Activated naive CD4-positive, alpha-beta T cell treated with anti-CD3 and anti-CD28 coated beads, Interleukin-2, amount 50 U/mL, for 72 hours (primary cell): ENCODE measurements around the gene ARFGAP2. TPM values are rescaled to one million over a fixed set of nuclear protein-coding genes. Genes with fewer than 3 reads are reported as not detected.
"Not testable (repeated sequence)": the region's sequence is repeated elsewhere in the genome, so short reads cannot be mapped to it uniquely, and the experiment has no call there.

Source experiments
- ATAC-seq, 2 donors: fragments of 150-1000 bp; cut with Tn5 transposase; 2 replicates each; pipeline ENCODE4 v1.10.0; 2021; ENCODE audit warnings: mild to moderate bottlenecking in 2 of 2, moderate library complexity in 2 of 2
- DNase-seq, 2 donors: peaks; one replicate each; pipeline ENCODE4 v3.0.0; 2021 to 2022; ENCODE audit warnings: low spot score in 2 of 2
- H3K27ac Mint-ChIP-seq, 2 donors: one replicate each; pipeline ENCODE4 v1.8.0; 2022; ENCODE audit warnings: mild to moderate bottlenecking in 2 of 2, mixed read lengths in 2 of 2
- H3K36me3 Mint-ChIP-seq, 2 donors: one replicate each; pipeline ENCODE4 v1.8.0; 2022; ENCODE audit warnings: mixed read lengths in 2 of 2
- H3K9me3 Mint-ChIP-seq, 2 donors: one replicate each; pipeline ENCODE4 v1.8.0; 2022; ENCODE audit warnings: mixed read lengths in 2 of 2
- total RNA-seq, 2 donors: library from RNA; stranded (reverse); gene quantifications; one replicate each; pipeline ENCODE4 v1.2.3, GENCODE V29; 2022

Gene ARFGAP2
- total RNA-seq, 2 donors from 2014 or later, result 84.8 to 125 TPM

- Mint-ChIP-seq H3K36me3 (no peaks in the 10 kb centered on the region), H3K27ac (no peak overlapping the region), H3K9me3 (no peaks in the 10 kb centered on the region)
- no peak for ATAC-seq
- DNase-seq, result no peak
Observed at GRCh38 chr11:47144541-47144940, 32.1 kb downstream of the ARFGAP2 start.

DNA sequence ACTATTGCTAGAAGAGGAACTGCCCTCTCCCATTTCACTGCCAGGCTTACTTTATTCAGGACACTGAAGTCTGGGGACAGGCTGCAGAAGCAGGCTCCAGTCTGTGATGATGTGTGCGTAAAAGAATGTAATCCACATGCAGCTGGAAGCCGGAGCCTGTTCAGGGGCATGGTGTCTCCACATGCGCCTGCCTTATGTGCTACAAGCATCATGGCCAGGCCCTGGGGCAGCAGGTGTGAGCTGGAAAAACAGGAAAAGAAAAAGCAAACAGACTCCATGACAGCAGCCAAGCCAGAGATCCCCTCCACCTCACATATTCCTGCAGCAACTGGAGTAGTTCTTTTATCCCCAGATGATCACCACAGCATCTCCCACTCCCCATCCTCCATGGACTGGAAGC lies 33.4 kb downstream of the ARFGAP2 start:
- ATAC-seq, result no peak
- no peaks in the 10 kb centered on the region for H3K9me3 Mint-ChIP-seq
- no peak overlapping the region for H3K27ac Mint-ChIP-seq
- DNase-seq, result no peak
- H3K36me3 Mint-ChIP-seq, result no peaks in the 10 kb centered on the region

DNA sequence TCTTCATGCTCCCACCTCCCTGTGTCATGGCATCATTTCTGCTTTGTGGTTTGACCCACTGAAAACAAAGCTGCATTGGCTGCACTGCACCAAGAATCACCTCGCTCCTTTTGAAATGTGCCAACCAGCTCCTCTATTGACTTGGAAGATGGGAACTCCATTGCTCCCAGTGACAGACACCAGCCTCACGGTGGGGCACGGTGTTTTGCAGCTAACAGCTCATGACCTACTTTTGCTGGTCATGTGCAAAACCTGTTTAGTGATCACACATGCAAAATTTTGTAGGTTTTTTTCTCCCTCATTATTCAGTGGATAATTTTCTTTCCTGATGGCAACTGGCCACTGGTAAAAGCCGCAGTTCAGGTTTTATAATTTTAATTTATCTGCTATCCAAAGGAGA lies 36.8 kb downstream of the ARFGAP2 start:
- no peaks in the 10 kb centered on the region for H3K36me3 Mint-ChIP-seq
- ATAC-seq, result no peak

GRCh38 chr11:47137476-47137875 lies 39.2 kb downstream of the ARFGAP2 start:
- Mint-ChIP-seq H3K9me3 (no peaks in the 10 kb centered on the region), H3K27ac (no peak overlapping the region), H3K36me3 (no peaks in the 10 kb centered on the region)
- DNase-seq (no peak), ATAC-seq (no peak)

More for the DNA sequence above, 36.8 kb downstream of the ARFGAP2 start:
- no peak overlapping the region for H3K27ac Mint-ChIP-seq
- H3K9me3 Mint-ChIP-seq, result no peaks in the 10 kb centered on the region
- no peak for DNase-seq

DNA sequence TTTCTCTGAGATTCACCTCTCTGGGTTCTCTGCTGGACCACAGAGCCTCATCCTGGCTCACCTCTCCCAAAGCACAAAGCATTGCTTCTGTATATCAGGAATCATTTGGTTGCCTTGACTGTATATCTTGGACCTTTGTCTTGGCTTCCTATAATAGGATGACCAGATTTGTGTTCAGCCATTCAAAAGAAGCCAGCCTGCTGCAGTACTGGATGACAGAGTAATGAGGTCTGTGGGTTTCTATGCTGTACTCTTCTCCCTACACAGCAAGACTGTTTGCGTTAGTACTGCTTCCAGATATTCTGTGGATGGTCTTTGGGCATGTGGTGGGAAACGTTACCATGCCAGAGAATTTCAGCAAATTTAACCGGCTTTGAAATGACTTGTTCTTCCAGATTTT lies 39.8 kb downstream of the ARFGAP2 start:
- Mint-ChIP-seq H3K27ac (no peak overlapping the region), H3K9me3 (no peaks in the 10 kb centered on the region), H3K36me3 (no peaks in the 10 kb centered on the region)
- DNase-seq, result no peak
- no peak for ATAC-seq

GRCh38 chr11:47136327-47136726 lies 40.4 kb downstream of the ARFGAP2 start:
- ATAC-seq (no peak), DNase-seq (no peak)
- no peaks in the 10 kb centered on the region for H3K36me3 Mint-ChIP-seq
- H3K27ac Mint-ChIP-seq, result peak overlapping the region in 1 of 2 donors; percentile 11
- H3K9me3 Mint-ChIP-seq, result no peaks in the 10 kb centered on the region

DNA sequence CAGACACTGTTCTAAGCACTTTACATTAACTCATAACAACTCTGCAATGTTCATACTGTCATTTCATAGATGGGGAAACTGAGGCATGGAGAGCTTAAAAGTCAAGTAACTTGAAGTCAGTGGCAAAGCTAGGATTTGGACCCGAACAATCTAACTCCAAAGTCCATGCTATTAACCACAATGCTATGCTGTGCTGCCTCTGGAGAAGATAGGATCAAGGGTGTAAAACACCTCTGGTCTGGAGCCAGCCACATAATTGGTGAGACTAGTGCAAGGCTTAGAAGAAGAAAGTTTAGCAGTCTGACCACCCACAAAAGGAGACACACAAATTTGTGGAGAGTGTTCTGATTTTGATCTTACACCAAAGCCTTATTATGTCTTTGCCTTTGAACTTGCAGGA lies 43.7 kb downstream of the ARFGAP2 start:
- no peaks in the 10 kb centered on the region for H3K36me3 Mint-ChIP-seq
- no peak overlapping the region for H3K27ac Mint-ChIP-seq
- H3K9me3 Mint-ChIP-seq, result no peaks in the 10 kb centered on the region
- ATAC-seq, result no peak
- DNase-seq, result no peak

DNA sequence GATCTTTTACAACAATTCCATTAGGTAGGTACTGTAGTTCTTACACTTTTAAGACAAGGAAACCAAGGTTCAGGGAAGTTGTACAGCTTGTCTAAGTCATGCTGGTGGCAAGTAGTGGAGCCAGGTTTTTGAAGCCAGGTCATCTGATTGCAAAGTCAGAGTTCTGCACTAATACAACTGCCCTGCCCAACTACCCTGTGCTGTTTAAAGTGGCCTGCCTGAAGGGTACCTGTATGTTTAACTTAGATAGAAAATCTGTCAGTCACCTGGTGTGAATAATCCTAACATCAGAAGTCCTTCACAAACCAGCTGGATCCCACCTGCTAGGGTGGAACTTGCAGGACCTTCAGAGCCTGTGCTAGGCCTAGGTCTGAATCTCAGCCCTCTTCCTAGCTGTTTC lies 44.2 kb downstream of the ARFGAP2 start:
- ATAC-seq, result no peak
- Mint-ChIP-seq H3K27ac (no peak overlapping the region), H3K36me3 (no peaks in the 10 kb centered on the region), H3K9me3 (no peaks in the 10 kb centered on the region)
- DNase-seq, result no peak

GRCh38 chr11:47131136-47131535 lies 45.5 kb downstream of the ARFGAP2 start:
- Mint-ChIP-seq H3K36me3 (no peaks in the 10 kb centered on the region), H3K9me3 (no peaks in the 10 kb centered on the region), H3K27ac (no peak overlapping the region)
- DNase-seq (no peak), ATAC-seq (no peak)

DNA sequence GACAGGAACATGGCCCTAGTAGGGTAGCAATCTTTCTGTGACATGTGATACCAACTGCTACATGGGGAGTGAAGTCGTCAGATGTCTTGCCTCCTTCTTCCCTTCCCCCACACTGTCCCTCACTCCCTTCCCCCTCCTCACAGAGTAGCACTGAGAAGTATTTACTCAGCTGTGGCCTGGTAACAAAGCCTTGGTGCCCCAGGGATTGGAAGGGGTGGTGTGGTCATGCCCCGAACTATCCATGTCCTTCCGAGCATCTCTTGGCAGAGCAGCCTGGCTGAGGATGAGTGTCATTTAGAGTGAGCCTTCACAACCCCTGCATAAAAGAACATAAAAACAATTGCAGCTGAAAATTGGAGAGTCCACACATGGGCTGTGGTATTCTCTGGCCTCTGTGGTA lies 46.1 kb downstream of the ARFGAP2 start:
- Mint-ChIP-seq H3K9me3 (no peaks in the 10 kb centered on the region), H3K36me3 (no peaks in the 10 kb centered on the region), H3K27ac (no peak overlapping the region)
- ATAC-seq, result no peak
- no peak for DNase-seq

DNA sequence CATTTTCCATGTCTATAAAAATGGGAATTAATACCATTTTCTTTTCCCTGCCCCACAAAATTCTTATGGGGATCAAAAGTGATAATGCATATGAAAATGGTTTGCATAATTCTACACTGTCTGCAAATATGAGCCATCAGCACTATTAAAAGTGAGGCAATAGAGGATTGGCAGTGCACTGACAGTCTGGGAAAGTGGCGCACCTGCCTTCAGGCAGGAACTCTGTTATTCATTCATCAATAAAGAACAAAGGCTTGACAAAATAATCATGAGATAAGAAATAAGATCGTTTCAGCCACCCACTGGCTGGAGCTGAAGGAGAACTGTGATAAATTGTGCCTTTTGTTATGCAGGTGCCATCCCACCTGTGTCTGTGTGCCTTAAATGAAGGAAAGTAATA lies 49.5 kb downstream of the ARFGAP2 start:
- Mint-ChIP-seq H3K36me3 (no peaks in the 10 kb centered on the region), H3K27ac (no peak overlapping the region), H3K9me3 (no peaks in the 10 kb centered on the region)
- no peak for DNase-seq
- ATAC-seq, result no peak

DNA sequence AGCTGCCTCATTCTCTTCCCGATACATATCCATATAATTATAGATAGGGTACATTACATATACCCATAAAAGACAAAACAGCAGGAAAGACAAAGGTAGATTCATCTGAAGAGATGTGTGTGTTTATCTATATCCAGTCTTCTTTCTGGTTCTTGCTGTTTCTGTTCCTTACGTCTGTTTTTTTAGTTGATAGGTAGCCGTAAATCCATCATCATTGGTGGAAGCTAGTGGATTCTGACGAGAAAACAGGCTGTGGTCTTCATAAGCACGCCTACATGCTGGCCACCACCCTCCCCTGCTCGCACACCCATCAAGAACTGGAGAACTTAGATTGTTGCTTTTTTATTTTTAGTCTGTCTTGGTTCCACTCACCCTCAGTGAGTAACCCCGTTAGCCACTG lies 51.6 kb downstream of the ARFGAP2 start:
- DNase-seq, result no peak
- Mint-ChIP-seq H3K9me3 (no peaks in the 10 kb centered on the region), H3K36me3 (no peaks in the 10 kb centered on the region), H3K27ac (no peak overlapping the region)
- ATAC-seq, result no peak

DNA sequence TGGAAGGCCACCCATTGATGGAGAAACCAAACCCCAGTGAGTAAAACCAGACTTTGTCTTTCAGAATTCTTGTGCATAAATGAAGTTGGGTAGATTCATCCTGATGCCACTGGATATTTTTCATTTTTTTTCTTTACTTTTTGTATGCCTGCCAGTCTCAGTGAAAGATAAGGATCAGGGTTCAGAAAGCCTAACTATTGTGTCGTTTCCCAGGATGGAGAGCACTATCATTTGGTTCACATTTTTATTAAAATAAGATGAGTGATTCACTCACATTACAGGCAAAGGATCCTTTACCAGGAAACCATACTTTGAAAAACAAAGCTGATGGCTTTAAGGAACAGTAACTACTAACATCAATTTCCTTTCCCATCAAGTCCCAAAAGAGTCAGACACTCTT lies 52.0 kb downstream of the ARFGAP2 start:
- no peak for DNase-seq
- Mint-ChIP-seq H3K27ac (no peak overlapping the region), H3K9me3 (no peaks in the 10 kb centered on the region), H3K36me3 (no peaks in the 10 kb centered on the region)
- no peak for ATAC-seq

GRCh38 chr11:47123094-47123493 lies 53.6 kb downstream of the ARFGAP2 start:
- DNase-seq (no peak), ATAC-seq (no peak)
- Mint-ChIP-seq H3K36me3 (no peaks in the 10 kb centered on the region), H3K9me3 (no peaks in the 10 kb centered on the region), H3K27ac (no peak overlapping the region)

- DNase-seq (no peak), ATAC-seq (no peak)
- Mint-ChIP-seq H3K9me3 (no peaks in the 10 kb centered on the region), H3K27ac (no peak overlapping the region), H3K36me3 (no peaks in the 10 kb centered on the region)
Observed at GRCh38 chr11:47121731-47122130, 54.9 kb downstream of the ARFGAP2 start.

DNA sequence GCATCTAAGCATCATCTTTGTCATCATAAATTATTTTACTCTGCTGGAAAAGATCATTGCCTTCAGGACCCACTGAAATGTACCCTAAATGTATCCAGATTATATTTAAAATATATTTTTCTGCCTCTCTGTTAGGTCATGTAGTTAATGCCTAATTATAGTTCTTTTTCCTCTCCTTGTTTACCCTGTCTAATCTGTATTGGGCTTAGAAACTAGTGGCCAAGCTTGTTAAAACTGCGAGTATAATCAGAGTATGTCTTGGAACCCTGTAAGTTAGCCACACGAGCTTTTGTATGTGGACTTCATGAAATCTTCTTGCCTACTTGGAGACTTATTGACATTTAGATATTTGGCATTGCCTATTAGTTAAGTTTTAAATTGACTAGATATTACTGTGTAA lies 55.6 kb downstream of the ARFGAP2 start:
- H3K36me3 Mint-ChIP-seq, result no peaks in the 10 kb centered on the region
- no peak for ATAC-seq
- no peak for DNase-seq
- H3K27ac Mint-ChIP-seq, result no peak overlapping the region
- no peaks in the 10 kb centered on the region for H3K9me3 Mint-ChIP-seq

DNA sequence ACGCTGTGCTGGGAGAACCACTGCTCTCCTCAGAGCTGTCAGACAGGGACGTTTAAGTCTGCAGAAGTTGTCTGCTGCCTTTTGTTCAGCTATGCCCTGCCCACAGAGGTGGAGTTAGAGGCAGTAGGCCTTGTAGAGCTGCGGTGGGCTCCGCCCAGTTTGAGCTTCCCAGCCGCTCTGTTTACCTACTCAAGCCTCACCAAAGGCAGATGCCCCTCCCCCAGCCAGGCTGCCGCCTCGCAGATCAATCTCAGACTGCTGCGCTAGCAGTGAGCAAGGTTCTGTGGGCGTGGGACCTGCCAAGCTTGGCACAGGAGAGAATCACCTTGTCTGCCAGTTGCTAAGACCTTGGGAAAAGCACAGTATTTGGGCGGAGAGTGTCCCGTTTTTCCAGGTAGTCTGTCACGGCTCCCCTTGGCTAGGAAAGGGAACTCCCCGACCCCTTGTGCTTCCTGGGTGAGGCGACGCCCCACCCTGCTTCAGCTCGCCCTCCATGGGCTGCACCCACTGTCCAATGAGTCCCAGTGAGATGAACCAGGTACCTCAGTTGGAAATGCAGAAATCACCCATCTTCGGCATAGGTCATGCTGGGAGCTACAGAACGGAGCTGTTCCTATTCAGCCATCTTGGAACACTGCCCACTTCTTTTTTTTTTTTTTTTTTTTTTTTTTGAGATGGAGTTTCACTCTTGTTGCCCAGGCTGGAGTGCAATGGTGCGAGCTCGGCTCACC lies 57.6 kb downstream of the ARFGAP2 start:
- not testable (repeated sequence) for H3K9me3 Mint-ChIP-seq, ATAC-seq, H3K27ac Mint-ChIP-seq, H3K36me3 Mint-ChIP-seq
- peak in 1 of 2 donors; percentile 35 for DNase-seq
